Erythroblast (primary cell): ENCODE measurements around the gene DLG3.
"Not testable (repeated sequence)": the region's sequence is repeated elsewhere in the genome, so short reads cannot be mapped to it uniquely, and the experiment has no call there.

Source experiments
- DNase-seq, 2 experiments: peaks; one replicate each; lab custom pipeline; 2025; lab: John Stamatoyannopoulos, UW
- GATA1 ChIP-seq: IDR thresholded peaks from 2 replicates; pipeline ENCODE4 v1.6.1; 2011; ENCODE audit warnings: low read depth, mild to moderate bottlenecking, control low read depth, low read length, moderate library complexity
- POLR2A ChIP-seq: IDR thresholded peaks from 2 replicates; pipeline ENCODE4 v1.6.1; 2011; ENCODE audit warnings: mild to moderate bottlenecking, low read length

DLG3 gene

DNA sequence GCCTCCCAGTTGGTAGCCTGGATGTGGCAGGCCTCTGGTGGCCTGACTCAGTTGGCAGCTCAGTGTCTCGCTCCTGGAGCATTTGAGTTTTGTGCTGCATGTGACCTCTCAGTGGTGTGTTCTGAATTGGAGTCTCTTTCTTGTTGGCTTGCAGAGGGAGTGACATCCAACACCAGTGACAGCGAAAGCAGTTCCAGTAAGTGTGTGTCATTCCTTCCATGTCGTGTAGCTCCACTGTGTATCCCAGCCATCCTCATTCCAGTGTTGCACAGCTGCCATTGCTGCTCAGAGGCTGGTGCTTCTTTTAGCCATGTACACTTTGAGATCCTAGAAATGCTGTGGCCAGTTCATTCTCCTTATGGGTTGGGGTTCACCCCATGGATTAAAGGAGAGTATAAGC is 52.4 kb downstream of the DLG3 start:
- DNase-seq = no peak
- no peak for TF ChIP-seq POLR2A
- no peak for TF ChIP-seq GATA1

DNA sequence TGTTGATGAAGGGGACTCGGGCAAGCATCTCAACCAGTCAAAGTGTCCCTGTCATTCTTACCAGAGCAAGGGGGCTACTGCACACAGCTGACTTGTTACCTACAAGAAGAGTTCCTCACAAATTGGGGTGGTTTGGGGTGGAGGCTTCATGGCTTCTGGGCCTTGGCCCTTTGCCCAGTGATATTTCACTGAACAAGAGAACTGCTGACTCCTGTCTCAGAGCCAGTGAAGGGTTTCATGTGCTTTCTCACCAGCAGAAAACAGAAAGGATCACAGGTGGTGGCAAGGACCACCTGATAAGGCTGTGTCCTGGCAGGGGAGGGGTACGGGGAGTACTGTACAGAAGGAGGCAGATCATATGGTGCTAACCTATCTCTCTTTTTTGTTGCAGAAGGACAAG is 53.5 kb downstream of the DLG3 start:
- TF ChIP-seq POLR2A (no peak), GATA1 (no peak)
- peak in 1 of 2 experiments; percentile 2 for DNase-seq

DNA sequence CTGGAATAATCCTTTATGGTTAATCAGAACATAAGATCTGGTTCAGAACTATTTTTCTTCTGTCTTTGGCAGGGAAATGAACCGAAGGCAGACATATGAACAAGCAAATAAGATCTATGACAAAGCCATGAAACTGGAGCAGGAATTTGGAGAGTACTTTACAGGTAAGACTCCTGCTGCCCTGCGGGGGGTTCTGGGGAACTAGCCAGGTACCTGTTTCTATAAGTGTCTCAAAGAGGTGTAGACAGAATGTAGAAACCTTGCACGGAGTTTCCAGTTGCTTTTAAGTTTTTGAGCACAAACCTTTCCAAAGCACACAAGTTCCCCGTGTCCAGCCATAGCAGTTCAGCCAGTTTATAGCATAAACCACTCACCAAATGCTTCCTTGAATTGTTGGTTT is 56.2 kb downstream of the DLG3 start:
- no peak for DNase-seq
- TF ChIP-seq GATA1 = no peak
- TF ChIP-seq POLR2A = no peak

DNA sequence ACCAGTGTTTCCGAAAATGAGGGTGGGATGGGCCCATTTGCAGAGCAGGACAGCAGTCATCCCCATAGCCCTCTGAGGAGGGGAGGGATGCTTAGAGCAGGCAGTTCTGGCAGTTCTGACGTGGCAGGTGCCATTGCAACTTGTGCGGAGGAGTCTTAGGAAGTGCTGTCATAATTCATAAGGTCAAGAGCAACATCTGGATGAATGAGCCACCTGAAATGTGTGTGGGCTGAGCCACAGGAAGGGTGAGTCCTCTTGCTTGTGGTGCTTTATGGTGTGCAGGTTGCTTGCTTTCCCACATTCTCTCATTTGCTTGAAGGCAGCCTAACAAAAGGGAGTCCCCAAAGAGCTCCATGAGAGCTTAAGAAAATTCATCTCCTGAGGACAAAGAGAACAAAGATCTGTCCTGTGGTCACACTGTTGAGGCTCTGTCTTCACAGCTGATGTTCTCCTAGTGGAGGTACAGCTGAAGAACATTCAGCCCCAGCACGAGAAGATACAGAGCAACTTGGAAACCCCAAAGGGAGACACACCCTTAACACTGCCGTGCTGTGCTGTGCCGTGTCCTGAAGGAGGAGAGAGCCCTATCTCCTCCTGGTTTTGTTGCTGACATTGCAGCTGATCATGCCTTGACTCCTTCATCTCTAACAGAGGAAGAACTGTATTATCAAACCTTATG is 60.3 kb downstream of the DLG3 start:
- no peak for DNase-seq
- TF ChIP-seq POLR2A = no peak
- no peak for TF ChIP-seq GATA1

DNA sequence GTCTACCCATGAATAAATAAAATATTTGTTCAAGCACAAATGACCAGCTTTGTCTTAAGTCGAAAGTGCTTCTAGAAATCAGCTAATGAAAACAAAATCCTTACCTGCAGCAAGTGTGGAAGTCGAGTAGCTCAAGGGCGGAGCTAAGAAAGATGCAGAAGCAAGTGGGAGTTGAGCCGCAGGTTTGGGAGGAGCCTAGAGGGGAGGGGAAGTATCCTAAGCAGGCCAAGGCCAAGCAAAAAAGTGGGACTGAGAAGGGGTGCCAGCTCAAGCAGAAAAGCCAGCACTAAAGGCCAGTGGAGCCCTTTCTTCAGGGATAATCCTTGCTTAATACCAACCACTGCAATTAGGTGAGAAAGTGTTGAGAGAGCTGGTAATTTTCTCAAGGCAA is 60.8 kb downstream of the DLG3 start:
- no peak for TF ChIP-seq POLR2A
- TF ChIP-seq GATA1 = no peak
- no peak for DNase-seq

DNA sequence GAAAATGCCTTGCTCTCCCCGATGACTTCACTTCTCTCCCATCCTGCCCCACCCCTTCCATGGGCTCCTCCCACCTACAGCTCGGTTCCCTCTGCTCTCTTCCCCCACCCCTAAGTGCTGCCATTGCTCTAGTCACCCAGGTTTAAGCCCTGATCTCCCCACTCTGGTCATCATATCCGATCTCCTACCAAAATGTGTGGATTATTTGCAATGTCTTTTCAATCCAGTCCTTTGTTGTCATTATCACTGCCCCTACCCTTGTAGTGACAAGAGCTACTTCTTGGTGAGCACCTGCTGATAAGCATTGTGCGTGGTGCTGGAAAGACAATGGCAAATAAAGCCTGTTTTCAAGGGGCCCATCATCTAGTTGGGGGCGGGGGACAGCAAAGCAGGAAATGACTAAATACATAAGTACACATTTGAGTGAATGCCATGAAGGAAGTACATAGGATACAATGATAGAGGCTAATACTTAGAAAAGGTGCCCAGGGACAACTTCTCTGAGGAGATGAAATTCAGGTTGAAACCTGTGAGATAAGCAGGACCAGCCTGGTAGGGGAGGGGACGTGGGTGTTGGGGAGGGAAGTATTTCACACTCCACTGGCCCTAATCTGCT is 63.8 kb downstream of the DLG3 start:
- no peak for TF ChIP-seq GATA1
- no peak for TF ChIP-seq POLR2A
- DNase-seq = no peak

DNA sequence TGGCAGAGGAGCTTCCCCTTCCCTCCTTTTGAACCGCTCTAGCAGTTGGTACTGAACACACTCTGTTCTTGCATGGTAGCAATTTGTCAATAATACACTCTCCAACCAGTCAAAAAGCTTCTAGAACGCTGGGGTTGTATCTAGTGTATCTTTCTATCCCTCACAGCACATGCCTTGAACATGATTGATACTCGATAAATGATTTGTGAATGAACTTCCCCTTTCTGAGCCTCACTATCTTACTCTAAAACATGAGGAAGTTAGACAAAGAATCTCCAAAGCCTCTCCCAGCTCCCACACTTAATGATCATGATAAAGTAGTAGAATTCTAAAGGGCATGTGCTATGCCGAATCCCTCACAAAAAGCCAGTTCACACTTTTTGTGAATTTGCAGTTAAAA is 64.4 kb downstream of the DLG3 start:
- TF ChIP-seq POLR2A (no peak), GATA1 (no peak)
- no peak for DNase-seq

DNA sequence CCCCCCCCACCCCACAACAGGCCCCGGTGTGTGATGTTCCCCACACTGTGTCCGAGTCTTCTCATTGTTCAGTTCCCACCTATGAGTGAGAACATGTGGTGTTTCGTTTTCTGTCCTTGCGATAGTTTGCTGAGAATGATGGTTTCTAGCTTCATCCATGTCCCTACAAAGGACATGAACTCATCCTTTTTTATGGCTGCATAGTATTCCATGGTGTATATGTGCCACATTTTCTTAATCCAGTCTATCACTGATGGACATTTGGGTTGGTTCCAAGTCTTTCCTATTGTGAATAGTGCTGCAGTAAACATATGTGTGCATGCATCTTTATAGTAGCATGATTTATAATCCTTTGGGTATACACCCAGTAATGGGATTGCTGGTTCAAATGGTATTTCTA is 70.6 kb downstream of the DLG3 start:
- DNase-seq = not testable (repeated sequence)

DNA sequence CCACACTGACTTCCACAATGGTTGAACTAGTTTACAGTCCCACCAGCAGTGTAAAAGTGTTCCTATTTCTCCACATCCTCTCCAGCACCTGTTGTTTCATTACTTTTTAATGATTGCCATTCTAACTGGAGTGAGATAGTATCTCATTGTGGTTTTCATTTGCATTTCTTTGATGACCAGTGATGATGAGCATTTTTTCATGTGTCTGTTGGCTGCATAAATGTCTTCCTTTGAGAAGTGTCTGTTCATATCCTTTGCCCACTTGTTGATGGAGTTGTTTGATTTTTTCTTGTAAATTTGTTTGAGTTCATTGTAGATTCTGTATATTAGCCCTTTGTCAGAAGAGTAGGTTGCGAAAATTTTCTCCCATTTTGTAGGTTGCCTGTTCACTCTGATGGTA is 71.1 kb downstream of the DLG3 start:
- DNase-seq = not testable (repeated sequence)

DNA sequence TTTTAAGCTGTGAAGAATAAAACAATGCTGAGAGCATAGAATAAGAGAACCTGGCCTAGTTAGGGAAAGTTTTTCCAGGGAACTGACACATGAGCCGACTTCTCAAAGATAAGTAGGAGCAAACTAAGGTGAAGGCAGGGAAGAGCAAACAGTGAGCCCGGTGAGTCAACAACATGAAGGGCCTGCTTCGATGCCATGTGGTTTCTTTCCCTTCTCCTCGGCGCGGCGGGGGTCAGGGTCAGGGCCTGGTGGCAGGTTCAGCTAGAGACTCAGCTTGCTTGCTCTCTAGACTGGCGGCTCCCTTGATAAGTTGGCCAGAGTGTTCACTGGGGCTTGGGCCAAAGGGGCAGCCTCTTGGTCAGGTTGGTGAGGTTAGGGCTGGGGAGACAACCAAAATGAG is 81.1 kb downstream of the DLG3 start:
- TF ChIP-seq POLR2A (no peak), GATA1 (no peak)
- no peak for DNase-seq

DNA sequence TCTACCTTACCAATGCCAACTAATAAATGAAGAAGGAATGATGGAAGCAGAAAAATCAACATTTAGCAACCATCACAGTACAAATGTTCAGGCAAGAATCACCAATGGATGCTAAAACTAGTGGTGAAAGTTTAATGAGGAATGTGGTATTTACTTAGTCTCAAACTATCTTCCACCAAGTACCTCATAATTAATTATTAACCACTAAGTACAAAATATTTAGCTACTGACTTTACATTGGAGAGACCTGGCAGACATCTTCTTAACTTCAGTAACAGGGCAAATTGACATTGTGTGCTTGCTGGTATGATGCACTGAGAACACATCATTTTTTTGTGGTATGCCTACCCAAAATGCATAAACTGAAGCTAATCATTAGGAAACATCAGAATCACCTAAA is 82.4 kb downstream of the DLG3 start:
- TF ChIP-seq GATA1 (no peak), POLR2A (no peak)
- DNase-seq = no peak

DNA sequence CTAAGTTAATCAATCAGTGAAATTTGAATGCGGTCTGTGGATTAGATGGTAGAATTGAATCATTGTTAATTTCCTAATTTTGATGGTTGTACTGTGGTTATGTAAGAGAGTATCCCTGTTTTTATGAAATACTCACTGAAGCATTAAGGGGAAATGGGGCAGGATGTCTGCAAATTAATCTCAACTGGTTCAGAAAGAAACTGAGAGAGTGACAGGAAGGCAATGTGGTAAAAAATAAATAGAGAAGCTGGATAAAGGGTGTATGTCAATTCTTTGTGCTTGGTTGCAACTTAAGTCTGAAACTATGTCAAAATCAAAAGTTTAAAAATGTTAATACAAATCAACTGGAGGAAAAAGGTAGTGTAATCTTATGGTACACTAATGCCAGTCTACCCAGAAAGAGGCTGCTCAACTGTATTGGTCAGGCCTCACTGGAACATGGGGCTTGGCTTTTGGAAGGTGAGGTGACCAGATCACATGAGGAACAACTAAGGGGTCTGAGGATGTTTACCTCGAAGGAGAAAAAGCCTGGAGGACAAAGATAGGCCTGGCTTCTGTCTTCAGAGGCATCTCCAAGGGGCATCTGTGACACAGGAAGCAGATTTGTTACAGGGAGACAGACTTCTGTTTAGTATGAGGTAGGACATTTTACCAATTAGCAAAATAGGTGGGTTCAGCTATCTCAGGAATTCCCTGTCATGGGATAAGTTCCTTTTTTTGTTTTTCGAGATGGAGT is 83.1 kb downstream of the DLG3 start:
- DNase-seq = no peak
- TF ChIP-seq POLR2A (no peak), GATA1 (no peak)

DNA sequence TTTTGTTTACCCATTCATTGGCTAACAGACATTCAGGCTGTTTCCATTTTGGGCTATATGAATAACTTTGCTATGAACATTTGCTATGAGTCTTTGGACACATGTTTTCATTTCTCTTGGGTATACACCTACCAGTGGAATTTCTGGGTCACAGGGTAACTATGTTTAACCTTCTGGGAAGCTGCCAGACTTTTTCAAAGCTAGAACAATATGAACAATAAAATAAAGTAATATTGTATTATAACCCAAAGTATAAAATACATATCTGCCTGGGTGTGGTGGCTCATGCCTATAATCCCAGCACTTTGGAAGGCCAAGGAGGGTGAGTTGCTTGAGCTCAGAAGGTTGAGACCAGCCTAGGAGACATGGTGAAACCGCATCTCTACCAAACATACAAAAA is 90.6 kb downstream of the DLG3 start:
- no peak for TF ChIP-seq POLR2A
- no peak for TF ChIP-seq GATA1
- DNase-seq = no peak

DNA sequence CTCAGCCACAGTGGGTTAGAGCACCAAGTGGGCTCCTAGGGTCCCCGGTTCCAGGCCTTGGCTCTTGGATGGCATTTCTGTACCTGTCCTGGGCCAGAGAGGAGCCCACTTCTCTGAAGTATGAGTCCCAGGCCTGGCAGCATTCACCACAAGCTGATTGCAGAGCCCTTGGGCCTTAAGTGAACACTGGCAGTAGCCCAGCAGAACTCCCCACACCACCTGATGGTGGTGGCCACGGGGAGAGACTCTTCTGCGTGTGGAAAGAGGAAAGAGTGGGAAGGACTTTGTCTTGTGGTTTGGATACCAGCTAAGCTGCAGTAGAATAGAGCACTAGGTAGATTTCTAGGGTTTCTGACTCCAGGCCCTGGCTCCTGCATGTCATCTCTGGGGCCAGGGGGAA is 104.8 kb downstream of the DLG3 start:
- TF ChIP-seq GATA1 = no peak
- TF ChIP-seq POLR2A = no peak
- no peak for DNase-seq
